HFF-Myc (cell line): ENCODE data around the gene ZFR.

Source experiments
- DNase-seq: peaks from one replicate; pipeline ENCODE4 v3.0.0-alpha.2; 2011; ENCODE audit warnings: low read depth; ENCODE audit errors: extremely low read depth
- H3K4me3 ChIP-seq: replicated peaks from 2 replicates; pipeline ENCODE4 v1.5.1; 2011; ENCODE audit warnings: low read depth, mild to moderate bottlenecking, control low read depth, low read length
- CTCF ChIP-seq: IDR thresholded peaks from 2 replicates; pipeline ENCODE4 v1.5.1; 2012; ENCODE audit warnings: mild to moderate bottlenecking, low read depth, low read length, control low read depth; ENCODE audit errors: missing control alignments

ZFR gene

GRCh38 chr5:32304622-32305021, 139.9 kb downstream of the ZFR start:
- DNase-seq, result no peak
- TF ChIP-seq CTCF, result no peak
- no peak overlapping the region for H3K4me3 ChIP-seq
